Panc1 (cell line): ENCODE measurements around the gene MRAS. TPM values are rescaled to one million over a fixed set of nuclear protein-coding genes. Genes with fewer than 3 reads are reported as not detected.

Experiments
- ATAC-seq: fragments of 200-7000 bp; cut with Tn5 transposase; 2 replicates; pipeline ENCODE4 v1.9.1; 2020; ENCODE audit warnings: mild to moderate bottlenecking, moderate library complexity
- BruUV-seq: library from RNA; stranded (reverse); fragments of 400-500 nt; replicated peaks from 2 replicates; lab custom pipeline; 2021; lab: Mats Ljungman, UMichigan
- CTCF ChIA-PET: fragments of 300-600 bp; sonication (Branson Sonifier 250); formaldehyde crosslinking; loops from one replicate; lab custom pipeline; 2022; ENCODE audit warnings: antibody characterized with exemption; lab: Charles Lee
- POLR2A ChIA-PET: fragments of 300-600 bp; sonication (Branson Sonifier 250); formaldehyde crosslinking; loops from one replicate; lab custom pipeline; 2022; ENCODE audit warnings: antibody characterized with exemption; lab: Charles Lee
- DNase-seq: peaks from one replicate; pipeline ENCODE4 v3.0.0-alpha.2; 2010; ENCODE audit warnings: low read depth, low spot score
- H3K27ac ChIP-seq: 2 replicates; pipeline ENCODE4 v1.5.1; 2011; ENCODE audit warnings: mild to moderate bottlenecking, low read length, inconsistent platforms
- H3K27me3 ChIP-seq: fragments of 200-500 bp; sonication (Bioruptor generic); 2 replicates; pipeline ENCODE4 v1.6.0; 2014; ENCODE audit warnings: low read length, inconsistent platforms; ENCODE audit not compliant: control insufficient read depth, insufficient read depth
- H3K36me3 ChIP-seq: fragments of 200-500 bp; sonication (Bioruptor generic); 2 replicates; pipeline ENCODE4 v1.5.1; 2014; ENCODE audit warnings: inconsistent platforms, mild to moderate bottlenecking, low read length, moderate library complexity; ENCODE audit not compliant: control insufficient read depth, insufficient read depth
- H3K4me1 ChIP-seq: 2 replicates; pipeline ENCODE4 v1.5.1; 2011; ENCODE audit warnings: inconsistent platforms, mild to moderate bottlenecking, low read length, moderate library complexity; ENCODE audit not compliant: control insufficient read depth, insufficient read depth
- H3K4me3 ChIP-seq, 2 experiments: 2 replicates each; pipeline ENCODE4 v1.5.1; 2011 to 2012; ENCODE audit warnings: low read depth in 2 of 2, low read length in 2 of 2, mild to moderate bottlenecking in 2 of 2, inconsistent platforms in 1 of 2, moderate library complexity in 1 of 2
- H3K9me3 ChIP-seq: fragments of 200-500 bp; sonication (Bioruptor generic); 2 replicates; pipeline ENCODE4 v1.5.1; 2014; ENCODE audit warnings: low read depth, mild to moderate bottlenecking, inconsistent platforms, low read length, moderate library complexity; ENCODE audit not compliant: control insufficient read depth, insufficient read depth
- POLR2AphosphoS5 ChIP-seq: IDR thresholded peaks from 2 replicates; pipeline ENCODE4 v1.6.1; 2012; ENCODE audit warnings: mild to moderate bottlenecking, low read depth, low read length, moderate library complexity
- SIN3A ChIP-seq: IDR thresholded peaks from 2 replicates; pipeline ENCODE4 v1.6.1; 2012; ENCODE audit warnings: low read depth, mild to moderate bottlenecking, low read length, moderate library complexity, borderline replicate concordance; ENCODE audit not compliant: insufficient read depth
- TCF7L2 ChIP-seq: IDR thresholded peaks from 2 replicates; pipeline ENCODE4 v1.6.1; 2011; ENCODE audit warnings: mild to moderate bottlenecking, low read depth, low read length, inconsistent platforms
- in situ Hi-C: cut with HindIII; loops from 2 replicates; pipeline ENCODE4 v1.10.0; 2016; ENCODE audit warnings: low sequenced_read_pairs, low pct_unique_long_range_greater_than_20kb
- intact Hi-C: fragments of 100-400 bp; cut with micrococcal nuclease; formaldehyde crosslinking; loops from one replicate; pipeline ENCODE4 v1.10.0; 2022; ENCODE audit not compliant: unreplicated experiment
- total RNA-seq: library from RNA; stranded (reverse); gene quantifications from one replicate; pipeline ENCODE4 v1.2.1, GENCODE V29; 2021; ENCODE audit not compliant: unreplicated experiment
- TF ChIP-seq, protein P1 (sequence below): fragments of 450-650 bp; IDR thresholded peaks from 2 replicates; pipeline ENCODE4 v1.5.1; 2017; ENCODE audit warnings: mild to moderate bottlenecking
- TF ChIP-seq, protein P2 (sequence below), 2 experiments: IDR thresholded peaks; 2 replicates each; pipeline ENCODE4 v1.6.1; 2011 to 2012; ENCODE audit warnings: low read depth in 2 of 2, control low read depth in 1 of 2, low read length in 1 of 2, mild to moderate bottlenecking in 1 of 2, moderate library complexity in 1 of 2; ENCODE audit not compliant: insufficient read depth in 1 of 2

MRAS gene
- total RNA-seq, 1 experiment from 2014 or later = 14.2 TPM

DNA sequence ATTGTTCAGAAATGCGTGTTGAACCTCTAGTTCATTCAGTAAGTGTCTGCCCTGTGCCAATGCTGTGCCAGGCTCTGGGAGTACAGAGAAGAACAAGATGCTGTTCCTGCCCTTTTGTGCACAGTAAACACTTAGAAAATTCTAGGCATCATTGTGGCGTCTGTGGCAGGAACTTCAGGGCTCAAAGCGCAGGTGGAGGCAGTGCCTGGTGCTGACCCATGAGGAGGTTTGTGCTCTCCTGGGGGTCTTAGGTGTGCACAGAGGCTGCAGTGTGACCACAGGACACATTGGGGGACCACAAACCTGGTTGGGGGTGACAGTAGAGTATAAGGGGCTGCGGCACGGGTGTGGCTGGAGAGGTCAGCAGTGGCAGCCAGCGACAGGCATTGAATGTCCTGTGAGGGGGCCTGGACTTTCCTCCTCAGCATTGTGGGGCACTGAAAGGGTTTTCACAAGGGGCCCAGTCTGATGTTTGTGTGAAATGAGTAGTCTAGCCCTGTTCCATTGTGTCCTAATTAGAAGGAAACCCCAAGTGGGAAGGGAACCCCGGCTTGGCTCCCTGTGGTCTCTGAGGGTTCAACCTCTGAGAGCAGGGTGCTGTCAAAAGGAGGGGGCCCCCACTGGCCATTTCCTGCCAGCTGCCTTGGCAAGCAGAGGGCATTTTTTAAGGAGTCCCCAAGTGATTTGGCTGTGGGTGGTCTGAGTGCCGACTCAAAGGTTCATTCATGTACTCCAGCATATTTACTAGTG lies 20.9 kb downstream of the MRAS start:
- H3K27me3 ChIP-seq = no peaks in the 10 kb centered on the region; the same call in 1 of the 2 replicates
- in situ Hi-C loops (no loop called here), intact Hi-C loops (no loop called here)
- H3K4me3 ChIP-seq = no peak overlapping the region
- TF ChIP-seq, protein P1, sequence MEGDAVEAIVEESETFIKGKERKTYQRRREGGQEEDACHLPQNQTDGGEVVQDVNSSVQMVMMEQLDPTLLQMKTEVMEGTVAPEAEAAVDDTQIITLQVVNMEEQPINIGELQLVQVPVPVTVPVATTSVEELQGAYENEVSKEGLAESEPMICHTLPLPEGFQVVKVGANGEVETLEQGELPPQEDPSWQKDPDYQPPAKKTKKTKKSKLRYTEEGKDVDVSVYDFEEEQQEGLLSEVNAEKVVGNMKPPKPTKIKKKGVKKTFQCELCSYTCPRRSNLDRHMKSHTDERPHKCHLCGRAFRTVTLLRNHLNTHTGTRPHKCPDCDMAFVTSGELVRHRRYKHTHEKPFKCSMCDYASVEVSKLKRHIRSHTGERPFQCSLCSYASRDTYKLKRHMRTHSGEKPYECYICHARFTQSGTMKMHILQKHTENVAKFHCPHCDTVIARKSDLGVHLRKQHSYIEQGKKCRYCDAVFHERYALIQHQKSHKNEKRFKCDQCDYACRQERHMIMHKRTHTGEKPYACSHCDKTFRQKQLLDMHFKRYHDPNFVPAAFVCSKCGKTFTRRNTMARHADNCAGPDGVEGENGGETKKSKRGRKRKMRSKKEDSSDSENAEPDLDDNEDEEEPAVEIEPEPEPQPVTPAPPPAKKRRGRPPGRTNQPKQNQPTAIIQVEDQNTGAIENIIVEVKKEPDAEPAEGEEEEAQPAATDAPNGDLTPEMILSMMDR = no peak
- TF ChIP-seq, protein P2, sequence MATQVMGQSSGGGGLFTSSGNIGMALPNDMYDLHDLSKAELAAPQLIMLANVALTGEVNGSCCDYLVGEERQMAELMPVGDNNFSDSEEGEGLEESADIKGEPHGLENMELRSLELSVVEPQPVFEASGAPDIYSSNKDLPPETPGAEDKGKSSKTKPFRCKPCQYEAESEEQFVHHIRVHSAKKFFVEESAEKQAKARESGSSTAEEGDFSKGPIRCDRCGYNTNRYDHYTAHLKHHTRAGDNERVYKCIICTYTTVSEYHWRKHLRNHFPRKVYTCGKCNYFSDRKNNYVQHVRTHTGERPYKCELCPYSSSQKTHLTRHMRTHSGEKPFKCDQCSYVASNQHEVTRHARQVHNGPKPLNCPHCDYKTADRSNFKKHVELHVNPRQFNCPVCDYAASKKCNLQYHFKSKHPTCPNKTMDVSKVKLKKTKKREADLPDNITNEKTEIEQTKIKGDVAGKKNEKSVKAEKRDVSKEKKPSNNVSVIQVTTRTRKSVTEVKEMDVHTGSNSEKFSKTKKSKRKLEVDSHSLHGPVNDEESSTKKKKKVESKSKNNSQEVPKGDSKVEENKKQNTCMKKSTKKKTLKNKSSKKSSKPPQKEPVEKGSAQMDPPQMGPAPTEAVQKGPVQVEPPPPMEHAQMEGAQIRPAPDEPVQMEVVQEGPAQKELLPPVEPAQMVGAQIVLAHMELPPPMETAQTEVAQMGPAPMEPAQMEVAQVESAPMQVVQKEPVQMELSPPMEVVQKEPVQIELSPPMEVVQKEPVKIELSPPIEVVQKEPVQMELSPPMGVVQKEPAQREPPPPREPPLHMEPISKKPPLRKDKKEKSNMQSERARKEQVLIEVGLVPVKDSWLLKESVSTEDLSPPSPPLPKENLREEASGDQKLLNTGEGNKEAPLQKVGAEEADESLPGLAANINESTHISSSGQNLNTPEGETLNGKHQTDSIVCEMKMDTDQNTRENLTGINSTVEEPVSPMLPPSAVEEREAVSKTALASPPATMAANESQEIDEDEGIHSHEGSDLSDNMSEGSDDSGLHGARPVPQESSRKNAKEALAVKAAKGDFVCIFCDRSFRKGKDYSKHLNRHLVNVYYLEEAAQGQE (IDR thresholded peaks at IDR 0.05; ENCODE audit: insufficient read depth in 1 of 2, low read depth in 2 of 2, low read length in 1 of 2) = no peak
- TF ChIP-seq TCF7L2 (no peak), POLR2AphosphoS5 (no peak), SIN3A (no peak)
- ChIA-PET POLR2A (interaction anchor here (0.5 kb wide), 1 partner anchor 596 kb away, joined by 5 read pairs; no protein-coding TSS in a partner anchor), CTCF (no interaction called here)
- DNase-seq (no peak), ATAC-seq (no peak)
- H3K36me3 ChIP-seq = no peaks in the 10 kb centered on the region
- H3K4me1 ChIP-seq = no peaks in the 10 kb centered on the region
- no peaks in the 10 kb centered on the region for H3K9me3 ChIP-seq
- no TSS peak for BruUV-seq
- H3K27ac ChIP-seq = no peak overlapping the region

DNA sequence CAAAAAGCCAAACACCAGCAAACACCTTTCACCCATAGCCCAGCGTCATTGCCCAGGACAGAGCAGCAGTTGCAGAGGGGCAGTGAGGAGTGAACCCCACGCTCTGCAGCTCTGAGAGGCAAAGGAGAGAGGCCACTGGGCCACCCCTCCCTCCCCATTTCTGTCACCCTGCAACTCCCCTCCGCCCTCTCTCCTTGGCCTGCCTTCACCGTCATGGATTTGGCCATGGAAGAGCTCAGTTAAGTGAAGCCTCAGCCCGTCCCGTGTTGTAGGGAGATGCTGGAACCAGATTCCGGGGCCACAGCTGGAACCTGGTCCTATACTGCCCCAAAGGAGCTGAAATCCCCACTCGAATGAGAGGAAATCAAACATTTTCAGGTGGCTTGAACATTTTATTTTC lies 21.9 kb downstream of the MRAS start:
- Histone ChIP-seq H3K9me3 (no peaks in the 10 kb centered on the region), H3K27me3 (no peaks in the 10 kb centered on the region; the same call in 1 of the 2 replicates), H3K4me3 (no peak overlapping the region), H3K27ac (no peak overlapping the region), H3K36me3 (no peaks in the 10 kb centered on the region), H3K4me1 (no peaks in the 10 kb centered on the region)
- ATAC-seq (no peak), DNase-seq (no peak)
- intact Hi-C loops (no loop called here), in situ Hi-C loops (no loop called here)
- ChIA-PET CTCF (interaction anchor here (0.6 kb wide), 1 partner anchor 64 kb away, joined by 4 read pairs; the partner anchor contains the start of gene ESYT3), POLR2A (no interaction called here)
- BruUV-seq = no TSS peak
- TF ChIP-seq POLR2AphosphoS5 (no peak), SIN3A (no peak), TCF7L2 (no peak)
- TF ChIP-seq, protein P2 (IDR thresholded peaks at IDR 0.05; ENCODE audit: insufficient read depth in 1 of 2, low read depth in 2 of 2, low read length in 1 of 2) = no peak
- TF ChIP-seq, protein P1 = no peak
